HepG2 (cell line): Measurements from ENCODE around the gene TPD52L2. TPM values are rescaled to one million over a fixed set of nuclear protein-coding genes. Genes with fewer than 3 reads are reported as not detected.

ENCODE experiments used
- DBP ChIP-seq: sonication (generic); formaldehyde crosslinking; IDR thresholded peaks from 2 replicates; pipeline ENCODE4 v1.4.0; 2020; ENCODE audit warnings: missing genetic modification reagents; ENCODE audit errors: not compliant biosample characterization
- DNMT1 ChIP-seq: sonication (generic); formaldehyde crosslinking; IDR thresholded peaks from 2 replicates; pipeline ENCODE4 v1.5.1; 2020; ENCODE audit warnings: mild to moderate bottlenecking, missing genetic modification reagents
- EZH2 ChIP-seq: conservative IDR thresholded peaks from 2 replicates; pipeline ENCODE4 v1.6.1; 2012; ENCODE audit warnings: mild to moderate bottlenecking, low read depth, low read length, moderate library complexity
- FOSL2 ChIP-seq: sonication (generic); formaldehyde crosslinking; IDR thresholded peaks from 2 replicates; pipeline ENCODE4 v1.4.0; 2020; ENCODE audit warnings: missing genetic modification reagents
- KLF12 ChIP-seq: sonication (generic); formaldehyde crosslinking; IDR thresholded peaks from 2 replicates; pipeline ENCODE4 v1.4.0; 2020; ENCODE audit warnings: missing genetic modification reagents, borderline replicate concordance
- MATR3 ChIP-seq: sonication (generic); formaldehyde crosslinking; IDR thresholded peaks from 2 replicates; pipeline ENCODE4 v1.4.0; 2020; ENCODE audit warnings: missing genetic modification reagents
- MXD1 ChIP-seq: sonication (generic); formaldehyde crosslinking; IDR thresholded peaks from 2 replicates; pipeline ENCODE4 v1.4.0; 2020; ENCODE audit warnings: mild to moderate bottlenecking, missing genetic modification reagents
- MXI1 ChIP-seq: IDR thresholded peaks from 3 replicates; pipeline ENCODE4 v1.6.1; 2012; ENCODE audit warnings: low read depth, low read length, inconsistent platforms, borderline replicate concordance
- NFE2 ChIP-seq: sonication (generic); formaldehyde crosslinking; IDR thresholded peaks from 2 replicates; pipeline ENCODE4 v1.4.0; 2020; ENCODE audit warnings: missing genetic modification reagents
- NR1H2 ChIP-seq: sonication (generic); formaldehyde crosslinking; IDR thresholded peaks from 2 replicates; pipeline ENCODE4 v1.8.1; 2022; ENCODE audit warnings: low read depth, missing genetic modification reagents, borderline replicate concordance
- NR2F1 ChIP-seq, 2 experiments: fragments of 450-650 bp in 1 of 2; formaldehyde crosslinking in 1 of 2; IDR thresholded peaks; 2 replicates each; pipeline versions ENCODE4 v1.5.0 to v1.6.1; 2016 to 2020; ENCODE audit warnings: mild to moderate bottlenecking in 1 of 2, missing compliant biosample characterization in 1 of 2, missing genetic modification reagents in 1 of 2, moderate library complexity in 1 of 2
- PRPF4 ChIP-seq: fragments of 200-400 bp; formaldehyde crosslinking; IDR thresholded peaks from 2 replicates; pipeline ENCODE4 v1.6.1; 2016; ENCODE audit warnings: low read length, low read depth; ENCODE audit not compliant: poor library complexity, severe bottlenecking
- RFX3 ChIP-seq: IDR thresholded peaks from 2 replicates; pipeline ENCODE4 v1.6.1; 2016; ENCODE audit warnings: missing biosample characterization, missing genetic modification reagents
- SMARCE1 ChIP-seq: fragments of 450-650 bp; IDR thresholded peaks from 2 replicates; pipeline ENCODE4 v1.6.1; 2017; ENCODE audit warnings: borderline replicate concordance
- STAT6 ChIP-seq: sonication (generic); formaldehyde crosslinking; IDR thresholded peaks from 2 replicates; pipeline ENCODE4 v1.4.0; 2020; ENCODE audit warnings: missing genetic modification reagents, mild to moderate bottlenecking, borderline replicate concordance
- TFAP4 ChIP-seq: sonication (generic); IDR thresholded peaks from 2 replicates; pipeline ENCODE4 v1.6.1; 2016; ENCODE audit warnings: low read depth, borderline replicate concordance
- ZBTB26 ChIP-seq: IDR thresholded peaks from 2 replicates; pipeline ENCODE4 v1.6.1; 2016; ENCODE audit warnings: missing compliant biosample characterization, missing genetic modification reagents, borderline replicate concordance
- ZFX ChIP-seq: sonication (generic); formaldehyde crosslinking; IDR thresholded peaks from 2 replicates; pipeline ENCODE4 v1.4.0; 2020; ENCODE audit warnings: mild to moderate bottlenecking, low read depth, missing genetic modification reagents, moderate library complexity
- ZNF275 ChIP-seq: sonication (generic); formaldehyde crosslinking; IDR thresholded peaks from 2 replicates; pipeline ENCODE4 v1.8.0; 2022; ENCODE audit warnings: missing genetic modification reagents, mild to moderate bottlenecking, inconsistent platforms, borderline replicate concordance
- ZNF362 ChIP-seq: sonication (generic); formaldehyde crosslinking; IDR thresholded peaks from 2 replicates; pipeline ENCODE4 v1.4.0; 2020; ENCODE audit warnings: missing genetic modification reagents, mild to moderate bottlenecking, borderline replicate concordance
- ZNF7 ChIP-seq: IDR thresholded peaks from 2 replicates; pipeline ENCODE4 v1.6.1; 2016; ENCODE audit warnings: missing biosample characterization, missing genetic modification reagents
- polyA plus RNA-seq, 8 experiments: library from polyadenylated mRNA; depleted of rRNA in 3 of 8; stranded (reverse) in 7 of 8; unstranded in 1 of 8; fragments of >200 nt; fragmentation: Illumina TruSeq in 4 of 8; extraction: Trizol in 4 of 8; gene quantifications; 2 replicates each; pipeline versions ENCODE4 v1.2.1 to v1.2.3, GENCODE V29; 2011 to 2016; ENCODE audit warnings: low read depth in 4 of 8, missing spikeins in 1 of 8, mixed read lengths in 1 of 8; ENCODE audit not compliant: insufficient read depth in 1 of 8
- total RNA-seq, 5 experiments: library from RNA; depleted of rRNA; stranded (reverse); fragments of >200 nt; fragmentation: Illumina TruSeq; extraction: Trizol; gene quantifications; 2 replicates each; pipeline ENCODE4 v1.2.3, GENCODE V29; 2016; ENCODE audit warnings: low read depth in 1 of 5

The TPD52L2 gene
- total and polyA plus RNA-seq, 2 of the 13 experiments (the other 11 are each of a cell fraction or from before 2014, with no cell fraction given), result 156 to 184 TPM

GRCh38 chr20:63846128-63846771 lies 18.8 kb upstream of the TPD52L2 start (continued):
- peak; percentile 4; the same call in 1 of the 2 replicates for TF ChIP-seq ZFX (CRISPR knock-in tag)
- no peak for TF ChIP-seq RFX3 (CRISPR knock-in tag)
- no peak for TF ChIP-seq ZNF7
- peak; percentile 92 for TF ChIP-seq ZNF362
- TF ChIP-seq FOSL2 (CRISPR knock-in tag), result no peak
- TF ChIP-seq KLF12, result no peak; the same call in 1 of the 2 replicates
- no peak for TF ChIP-seq MXI1
- TF ChIP-seq EZH2, result no peak
- no peak for TF ChIP-seq SMARCE1
- TF ChIP-seq NR1H2 (CRISPR knock-in tag), result no peak
- TF ChIP-seq NR2F1 (CRISPR knock-in tag; IDR thresholded peaks at IDR 0.05), result peak; percentile 27 to 89; a peak in 3 of 4 replicates
- TF ChIP-seq NFE2 (CRISPR knock-in tag), result no peak
- 0 out of 2 replicates have a peak, but pooled peaks have one; percentile 18 for TF ChIP-seq ZNF275 (CRISPR knock-in tag)
- TF ChIP-seq MATR3 (CRISPR knock-in tag), result no peak
- no peak for TF ChIP-seq ZBTB26
- TF ChIP-seq MXD1 (CRISPR knock-in tag), result no peak
- TF ChIP-seq DNMT1 (CRISPR knock-in tag), result no peak
- TF ChIP-seq STAT6, result no peak
- TF ChIP-seq PRPF4, result no peak
- TF ChIP-seq TFAP4, result peak; percentile 12; the same call in 1 of the 2 replicates
- TF ChIP-seq DBP, result no peak
